HG03469 (cell line): ENCODE measurements around the gene MINDY4.
"Not testable (repeated sequence)": the region's sequence is repeated elsewhere in the genome, so short reads cannot be mapped to it uniquely, and the experiment has no call there.

ENCODE experiments used
- ATAC-seq: cut with Tn5 transposase; IDR thresholded peaks from one replicate; pipeline ENCODE4 v1.9.1; 2021; ENCODE audit warnings: mild to moderate bottlenecking, moderate library complexity, moderate number of reproducible peaks; ENCODE audit not compliant: unreplicated experiment

The MINDY4 gene

DNA sequence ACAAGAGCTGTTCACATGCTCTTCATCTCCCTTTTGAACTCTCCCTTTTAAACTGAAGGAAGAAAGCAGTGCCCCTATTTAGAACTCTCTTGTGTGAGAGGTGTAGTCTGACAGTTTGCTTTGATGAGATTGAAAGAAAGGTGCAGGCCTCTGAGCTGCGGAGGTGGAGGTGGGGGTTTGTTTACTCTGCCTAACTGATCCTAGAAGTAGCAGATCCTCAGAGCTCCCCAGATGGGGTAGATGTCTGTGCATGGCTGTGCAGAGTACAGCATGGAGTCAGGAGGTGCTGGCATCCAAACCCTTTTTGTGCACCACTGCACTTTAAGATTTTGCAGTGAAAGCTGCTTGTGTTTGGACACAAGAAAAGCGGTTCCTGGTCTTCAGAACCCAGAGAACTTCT lies 58.3 kb downstream of the MINDY4 start:
- no peak for ATAC-seq

DNA sequence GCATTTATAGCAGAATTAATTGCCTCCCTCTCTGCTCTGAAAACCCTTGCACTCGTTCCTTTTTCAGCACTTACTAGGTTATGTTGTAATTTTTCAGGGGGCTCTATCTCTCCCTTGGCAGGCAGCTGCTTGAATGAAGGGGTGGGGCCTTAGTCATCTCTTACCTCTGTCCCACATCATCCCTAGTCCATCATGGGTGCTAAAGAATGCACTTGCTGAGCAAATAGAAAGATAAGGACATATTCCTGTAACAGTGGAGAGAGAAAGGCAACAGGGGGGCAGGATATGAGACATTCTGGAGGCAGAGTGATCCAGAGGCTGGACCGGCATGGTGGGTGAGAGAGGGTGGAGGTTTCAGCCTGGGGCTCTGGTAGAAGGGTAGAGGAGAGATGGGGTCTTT lies 60.0 kb downstream of the MINDY4 start:
- ATAC-seq: no peak

DNA sequence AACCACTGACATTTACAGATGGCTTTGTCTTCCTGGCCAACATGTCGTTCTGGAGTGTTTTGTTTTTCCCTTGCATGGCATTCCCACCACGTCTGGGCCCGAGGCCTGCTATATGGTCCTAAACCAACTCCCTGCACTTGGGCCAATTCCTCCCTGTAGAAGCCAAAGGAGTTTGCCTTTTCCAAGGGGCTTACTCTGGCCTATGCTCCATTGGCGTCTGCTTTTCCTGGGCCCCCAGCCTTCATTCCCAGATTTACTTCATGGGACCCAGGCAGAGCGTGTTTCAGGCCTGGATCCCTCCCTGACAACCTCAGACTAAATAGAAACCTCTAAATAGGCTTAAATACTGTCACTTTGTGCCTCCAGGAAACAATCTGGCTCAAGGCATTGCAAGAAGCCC lies 60.7 kb downstream of the MINDY4 start:
- no peak for ATAC-seq

DNA sequence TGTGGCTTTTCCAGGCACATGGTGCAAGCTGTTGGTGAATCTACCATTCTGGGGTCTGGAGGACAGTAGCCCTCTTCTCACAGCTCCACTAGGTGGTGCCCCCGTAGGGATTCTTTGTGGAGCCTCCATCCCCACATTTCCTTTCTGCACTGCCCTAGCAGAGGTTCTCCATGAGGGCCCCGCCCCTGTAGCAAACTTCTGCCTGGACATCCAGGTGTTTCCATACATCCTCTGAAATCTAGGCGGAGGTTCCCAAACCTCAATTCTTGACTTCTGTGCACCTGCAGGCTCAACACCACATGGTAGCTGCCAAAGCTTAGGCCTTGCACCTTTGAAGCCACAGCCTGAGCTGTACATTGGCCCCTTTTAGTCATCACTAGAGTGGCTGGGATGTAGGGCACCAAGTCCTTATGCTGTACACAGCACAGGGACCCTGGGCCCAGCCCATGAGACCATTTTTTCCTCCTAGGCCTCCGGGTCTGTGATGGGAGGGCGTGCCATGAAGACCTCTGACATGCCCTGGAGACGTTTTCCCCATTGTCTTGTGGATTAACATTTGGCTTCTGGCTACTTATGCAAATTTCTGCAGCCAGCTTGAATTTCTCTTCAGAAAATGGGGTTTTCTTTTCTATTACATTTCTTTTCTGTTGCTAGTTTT lies 62.9 kb downstream of the MINDY4 start:
- not testable (repeated sequence) for ATAC-seq

DNA sequence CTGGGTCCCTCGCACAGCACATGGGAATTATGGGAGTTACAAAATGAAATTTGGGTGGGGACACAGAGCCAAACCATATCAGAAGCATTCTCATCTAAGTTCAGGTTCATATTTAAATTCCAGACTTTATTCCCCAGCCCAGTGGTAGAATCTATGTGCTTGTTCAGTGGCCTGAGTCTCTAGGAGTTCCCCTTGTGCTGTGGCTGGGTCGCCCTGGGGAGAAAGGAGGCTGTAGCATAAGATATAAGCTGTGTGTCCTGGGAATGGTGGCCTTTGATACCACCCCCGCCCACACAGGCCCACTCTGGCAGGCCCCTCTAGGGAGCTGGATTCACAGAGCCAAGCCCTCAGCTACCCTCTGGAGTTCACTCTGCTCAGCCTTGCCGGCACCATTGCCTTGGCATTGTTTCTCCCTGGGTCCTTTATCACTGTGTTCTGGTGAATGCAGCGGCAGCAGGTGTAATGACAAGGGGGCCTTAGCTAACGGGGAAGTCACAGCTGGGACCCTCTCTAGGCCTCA lies 64.2 kb downstream of the MINDY4 start:
- no peak for ATAC-seq

DNA sequence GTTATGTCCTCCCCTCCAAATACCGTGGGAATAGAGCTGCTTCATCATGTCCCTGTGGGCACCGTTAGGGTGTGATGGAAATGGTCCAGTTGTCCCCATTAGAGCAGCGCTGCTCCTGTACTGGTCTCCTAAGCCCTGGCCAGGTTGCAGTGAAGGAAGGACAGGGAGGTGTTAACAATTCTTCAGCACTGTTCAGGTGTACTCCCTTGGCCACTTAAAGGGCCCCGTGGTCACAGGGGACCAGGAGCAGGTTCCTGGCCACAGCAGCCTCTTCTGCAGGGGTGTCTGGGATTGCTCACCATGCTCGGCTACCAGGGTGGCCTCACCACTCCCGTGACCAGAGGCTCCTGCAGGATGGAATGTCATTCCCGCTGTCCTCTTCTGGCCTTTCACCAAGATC lies 65.8 kb downstream of the MINDY4 start:
- ATAC-seq: no peak

DNA sequence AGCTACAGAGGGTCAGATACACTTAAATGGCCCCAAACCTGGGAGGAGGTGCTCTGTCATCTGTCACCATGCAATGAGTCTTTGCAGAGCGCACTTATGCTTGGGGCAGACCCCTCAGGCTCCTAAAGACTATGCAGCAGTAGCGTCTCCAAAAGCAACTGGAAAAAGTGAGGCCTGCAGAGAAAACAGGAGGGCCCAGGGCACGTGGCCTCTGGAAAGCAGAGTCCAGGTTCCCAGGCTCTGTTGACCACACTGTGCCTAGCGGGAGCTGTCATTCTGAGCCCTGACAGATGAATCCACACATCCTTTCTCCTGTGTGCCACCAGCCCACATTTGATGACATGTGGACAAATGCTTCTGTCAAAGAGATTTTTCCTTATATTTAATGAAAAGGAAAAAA lies 66.4 kb downstream of the MINDY4 start:
- no peak for ATAC-seq

DNA sequence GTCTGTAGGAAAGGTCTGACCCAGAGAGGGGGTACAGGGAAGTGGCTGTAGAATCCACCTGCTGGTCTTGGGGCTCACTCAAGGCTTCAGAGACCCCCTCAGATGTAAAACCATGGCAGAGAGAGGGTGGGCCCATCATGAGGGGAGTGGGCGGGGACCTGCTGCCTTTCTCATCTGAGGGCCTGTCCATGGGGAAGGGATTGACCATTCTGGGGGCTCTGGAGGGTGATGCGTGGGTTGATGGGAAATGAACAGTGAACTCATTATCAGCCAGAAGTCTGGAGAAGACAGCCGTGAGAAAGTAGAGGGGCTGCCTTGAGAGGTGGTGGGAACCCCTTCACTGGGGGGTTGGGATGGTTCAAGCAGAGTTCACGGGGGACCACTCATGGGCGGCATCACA lies 66.8 kb downstream of the MINDY4 start:
- no peak for ATAC-seq

DNA sequence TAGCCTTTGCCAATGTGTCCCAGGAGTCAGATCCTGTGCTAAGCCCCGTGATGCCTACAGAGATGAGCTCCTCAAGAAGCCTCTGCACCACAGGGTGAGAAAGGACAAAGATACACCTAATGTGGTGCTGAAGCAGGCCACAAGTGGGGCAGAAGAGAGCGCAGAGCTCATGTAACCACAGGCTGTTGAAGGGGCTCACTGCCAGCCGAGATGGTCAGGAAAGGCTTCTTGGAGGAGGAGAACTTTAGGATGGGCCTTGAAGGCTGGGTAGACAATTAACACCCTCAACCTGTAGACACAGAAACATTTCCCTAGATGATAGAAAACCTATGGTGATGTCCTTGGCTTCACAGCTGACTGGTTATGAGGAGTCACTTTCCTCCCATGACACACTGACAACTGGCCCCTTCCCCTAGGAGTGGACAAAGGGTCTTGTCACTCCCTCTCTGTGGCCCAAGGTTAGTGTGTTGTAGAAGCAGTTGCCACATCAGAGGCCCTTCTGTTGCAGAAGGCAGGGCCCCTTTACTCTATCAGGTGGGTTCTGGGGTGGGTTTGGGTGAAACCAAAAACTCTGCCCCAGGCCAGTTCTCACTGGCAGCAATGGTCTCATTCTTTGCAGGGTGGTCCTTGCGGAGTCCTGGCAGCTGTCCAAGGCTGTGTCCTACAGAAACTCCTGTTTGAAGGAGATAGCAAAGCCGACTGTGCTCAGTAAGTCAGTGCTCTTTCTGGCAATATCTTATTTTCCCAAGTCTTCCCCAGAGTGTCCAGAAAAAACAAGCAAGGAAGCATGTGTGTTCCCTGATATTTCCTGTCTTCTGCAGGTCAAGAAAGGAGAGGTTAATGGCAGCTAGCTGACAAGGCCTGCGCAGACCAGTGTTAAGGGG lies 69.2 kb downstream of the MINDY4 start:
- no peak for ATAC-seq

DNA sequence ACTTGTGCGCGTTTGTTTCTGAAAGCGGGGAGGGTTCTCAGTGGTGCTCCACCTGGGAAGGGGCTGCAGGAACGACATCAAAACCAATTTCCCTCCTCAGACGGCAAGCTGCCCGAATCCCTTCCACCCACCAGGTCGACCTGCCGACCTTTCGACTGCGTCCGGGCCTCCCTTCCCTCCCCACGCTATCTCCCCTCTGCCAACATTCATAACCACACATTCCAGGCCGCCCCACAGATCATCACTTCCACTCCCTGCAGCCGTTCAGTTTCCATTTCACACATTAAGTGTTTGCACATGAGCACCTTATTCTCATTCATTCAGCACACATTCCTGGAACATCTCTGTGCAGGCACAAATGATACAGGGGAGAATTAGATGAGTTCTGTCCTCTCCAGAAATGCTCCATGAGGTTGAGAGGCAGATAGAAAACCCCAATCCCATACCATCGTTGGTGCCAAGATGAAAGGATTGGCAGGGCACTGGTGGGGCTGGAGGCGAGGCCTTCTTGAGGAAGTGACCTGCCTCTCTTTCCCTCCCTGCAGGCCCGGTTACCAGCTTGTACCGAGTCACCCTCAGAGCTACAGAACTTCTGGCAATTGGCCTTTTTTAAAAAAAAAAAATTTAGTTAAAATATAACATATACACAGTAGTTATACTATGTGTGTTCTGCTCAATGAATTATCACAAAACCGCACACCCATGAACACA lies 70.0 kb downstream of the MINDY4 start:
- no peak for ATAC-seq

DNA sequence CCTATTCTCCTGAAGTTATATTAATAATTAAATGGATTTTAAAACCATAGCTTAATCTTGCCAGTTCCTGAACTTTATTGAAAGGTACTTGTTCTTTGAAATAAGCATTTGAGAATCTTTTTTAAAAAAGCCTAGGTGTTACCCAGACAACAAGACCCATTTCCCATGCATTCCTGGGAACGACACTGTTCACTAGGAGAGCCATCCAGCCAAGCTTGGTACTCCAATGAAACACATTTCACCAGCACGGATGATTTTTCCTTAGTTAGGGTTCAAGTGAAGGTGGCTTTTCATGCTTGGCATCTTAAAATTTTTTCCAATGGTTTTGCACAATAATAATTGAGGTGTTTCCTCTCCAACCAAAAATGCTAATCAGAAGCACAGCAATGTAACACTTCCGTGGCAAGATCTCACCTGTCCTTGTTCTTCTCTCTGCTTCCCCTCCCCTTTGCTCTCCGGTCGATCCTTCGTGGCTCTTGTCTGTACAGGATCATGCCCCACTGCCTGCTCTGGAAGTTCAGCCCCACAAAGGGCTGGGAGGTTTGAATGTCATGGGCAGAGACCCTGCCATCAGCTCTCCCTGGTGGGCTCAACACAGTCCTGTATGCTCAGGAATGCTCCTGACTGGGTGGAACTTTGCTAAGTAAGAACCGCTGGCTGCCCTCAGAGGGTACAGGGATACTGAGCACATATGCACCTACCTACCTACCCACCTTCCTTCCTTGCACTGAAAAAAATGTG lies 70.8 kb downstream of the MINDY4 start:
- no peak for ATAC-seq

DNA sequence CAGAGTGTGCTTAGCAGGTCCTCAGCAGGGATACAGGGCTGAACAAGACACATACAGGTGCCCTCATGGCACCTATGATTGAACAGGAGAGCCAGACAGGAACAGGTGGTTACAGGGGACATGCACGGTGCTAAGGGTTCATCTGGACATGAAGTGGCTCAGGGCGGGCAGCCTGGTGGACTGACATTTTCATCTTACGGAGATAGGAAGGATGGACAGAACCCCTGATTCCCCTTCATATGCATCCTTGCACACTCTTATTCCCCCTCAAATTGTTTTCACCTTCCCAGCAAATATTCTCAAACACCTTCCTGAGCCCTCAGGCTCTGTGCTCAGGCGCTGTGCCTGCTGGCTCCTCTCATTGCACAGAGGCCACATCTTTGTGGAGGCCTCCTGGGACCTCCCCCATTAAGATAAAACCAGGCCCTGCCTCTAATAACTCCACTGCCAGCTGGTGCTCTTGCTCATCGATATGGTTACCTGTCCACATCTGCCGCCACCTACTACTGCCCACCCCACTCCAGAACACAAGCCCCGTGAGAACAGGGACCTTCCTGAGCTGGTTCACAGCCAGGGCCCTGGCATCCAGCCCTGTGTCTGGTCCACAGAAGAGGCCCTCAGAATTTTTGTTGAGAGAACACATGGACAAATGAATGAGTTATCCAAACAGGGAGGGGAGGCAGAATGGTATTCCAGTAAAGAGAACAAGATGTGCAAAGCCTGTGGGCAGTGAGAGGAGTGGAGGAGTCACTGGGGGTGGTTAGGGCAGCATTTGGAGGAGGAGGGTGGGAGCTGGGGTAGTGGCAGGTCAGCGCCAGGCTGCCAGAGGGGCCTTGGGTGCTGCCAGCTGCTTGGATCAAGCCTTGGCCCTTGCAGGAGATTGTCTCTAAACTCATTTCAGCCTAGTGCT lies 71.6 kb downstream of the MINDY4 start:
- ATAC-seq: no peak

DNA sequence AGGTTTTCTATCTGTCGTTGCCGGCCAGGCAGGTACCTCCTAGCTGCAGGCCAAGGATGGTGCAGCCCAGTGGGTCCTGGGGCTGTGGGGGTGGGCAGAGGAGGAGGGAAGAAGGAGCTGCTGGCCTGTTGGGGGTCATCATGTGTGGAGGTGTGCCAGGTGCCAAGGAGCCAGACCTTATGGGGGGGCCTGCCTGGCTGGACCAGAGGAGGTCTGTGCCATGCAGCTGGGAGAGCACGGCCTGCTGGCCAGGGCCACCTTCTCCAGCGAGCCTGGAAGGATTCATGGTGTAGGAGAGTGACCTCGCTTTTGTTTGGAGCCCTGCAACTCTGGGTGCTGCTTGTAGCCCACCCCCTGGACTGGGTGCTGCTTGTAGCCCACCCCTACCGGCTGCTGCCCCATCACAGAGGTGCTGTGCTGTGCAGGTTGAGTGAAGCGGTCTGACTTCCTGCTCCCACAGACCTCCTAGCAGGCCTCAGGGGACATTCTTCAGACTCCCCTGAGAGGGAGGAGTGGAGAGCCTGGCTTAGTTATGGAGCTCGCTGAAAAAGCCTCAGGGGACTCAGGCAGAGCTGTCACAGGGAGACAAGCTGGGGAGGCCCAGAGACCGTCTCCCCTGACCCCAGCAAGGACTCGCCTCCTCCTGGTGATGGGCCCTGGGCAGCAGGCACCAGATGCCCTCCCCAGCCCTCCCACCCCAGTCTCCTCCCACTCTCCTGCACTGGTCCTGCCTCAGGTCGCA lies 72.7 kb downstream of the MINDY4 start:
- no peak for ATAC-seq

DNA sequence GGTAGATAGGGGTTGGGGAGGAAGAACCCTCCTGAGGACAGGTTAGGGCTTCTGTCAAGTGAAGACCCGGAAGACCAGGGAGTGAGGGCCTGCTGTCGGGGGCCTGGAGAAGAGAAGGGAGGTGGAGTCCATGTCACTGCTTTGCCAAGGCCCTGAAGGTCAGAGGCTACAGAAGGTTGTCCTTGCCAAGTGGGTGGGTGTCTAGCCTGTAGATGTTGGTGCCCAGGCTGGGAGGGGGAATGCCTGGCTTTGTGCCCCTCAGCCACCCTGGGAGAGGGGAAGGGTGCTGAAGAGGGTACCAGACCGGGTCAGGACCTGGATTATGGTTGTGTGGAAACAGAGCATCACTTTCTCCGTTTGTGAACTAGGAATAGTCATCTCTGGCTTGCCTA lies 73.3 kb downstream of the MINDY4 start:
- ATAC-seq: no peak

DNA sequence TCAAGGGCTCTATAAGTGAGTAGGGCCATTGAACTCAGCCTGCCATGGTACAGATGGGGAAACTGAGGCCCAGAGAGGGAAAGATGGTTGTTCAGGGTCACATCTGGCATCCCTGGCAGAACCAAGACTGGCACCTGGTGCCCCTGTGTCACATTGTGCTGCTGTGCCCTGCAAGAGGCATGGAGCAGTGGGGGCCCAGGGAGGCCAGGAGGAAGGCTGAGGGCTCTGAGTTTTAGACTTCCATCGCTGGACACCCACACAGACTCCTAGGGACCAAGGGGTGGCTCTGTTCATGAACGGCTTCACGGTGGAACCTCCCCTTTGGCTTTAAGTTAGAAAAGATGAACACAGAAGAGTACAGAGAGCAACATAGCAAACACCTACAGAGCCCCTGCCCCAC lies 73.7 kb downstream of the MINDY4 start:
- ATAC-seq: no peak

DNA sequence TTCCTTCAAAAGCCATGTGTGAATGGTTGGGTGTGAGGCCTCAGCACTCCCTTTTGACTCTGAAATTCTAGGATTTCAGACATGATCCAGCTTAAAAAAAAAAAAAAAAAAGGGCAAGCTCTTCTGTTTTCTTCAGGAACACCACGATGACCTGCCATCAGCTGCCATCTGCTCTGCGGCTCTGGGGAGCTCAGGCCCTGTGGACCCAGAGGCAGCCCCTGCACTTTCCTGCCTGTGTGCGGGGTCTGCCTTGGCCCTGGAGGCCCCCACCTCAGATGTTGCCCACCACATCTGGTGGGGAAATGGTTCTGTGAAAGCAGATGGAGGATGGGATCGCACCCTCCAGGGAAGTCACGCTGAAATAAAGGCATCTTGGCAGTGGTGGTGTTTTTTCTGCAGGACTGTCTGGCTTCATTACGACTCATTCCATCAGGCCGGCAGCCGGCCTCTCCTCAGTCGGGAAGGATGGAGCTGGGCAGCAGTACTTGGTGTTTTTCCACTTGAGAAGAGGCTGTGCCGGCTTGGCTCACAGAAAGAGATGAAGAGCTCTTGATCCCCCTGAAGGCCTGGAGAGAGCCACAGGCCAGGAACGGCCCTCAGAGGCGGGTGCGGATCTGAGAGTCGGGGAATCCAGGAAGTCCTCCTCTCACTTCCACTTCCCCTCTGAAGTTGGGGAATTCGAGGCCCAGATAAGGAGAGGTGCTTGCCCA lies 74.4 kb downstream of the MINDY4 start:
- no peak for ATAC-seq

DNA sequence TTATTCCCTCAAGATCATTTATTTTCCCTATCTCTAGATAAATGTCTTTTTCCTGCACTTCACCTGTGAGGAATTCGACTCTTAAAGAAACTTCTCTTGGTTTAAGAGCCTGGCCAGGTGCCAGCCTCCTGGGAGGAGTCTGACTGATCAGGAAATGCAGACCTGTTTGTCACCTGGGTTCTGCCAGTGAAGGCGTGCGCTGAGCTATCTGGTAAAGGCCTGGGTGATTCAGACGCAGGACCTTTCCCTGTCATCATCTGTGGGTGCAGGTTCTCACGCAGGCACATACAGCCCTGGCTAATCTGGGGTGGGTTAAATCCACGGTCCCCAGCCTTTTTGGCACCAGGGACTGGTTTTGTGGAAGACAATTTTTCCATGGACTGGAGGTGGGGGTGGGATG lies 75.2 kb downstream of the MINDY4 start:
- ATAC-seq: no peak

DNA sequence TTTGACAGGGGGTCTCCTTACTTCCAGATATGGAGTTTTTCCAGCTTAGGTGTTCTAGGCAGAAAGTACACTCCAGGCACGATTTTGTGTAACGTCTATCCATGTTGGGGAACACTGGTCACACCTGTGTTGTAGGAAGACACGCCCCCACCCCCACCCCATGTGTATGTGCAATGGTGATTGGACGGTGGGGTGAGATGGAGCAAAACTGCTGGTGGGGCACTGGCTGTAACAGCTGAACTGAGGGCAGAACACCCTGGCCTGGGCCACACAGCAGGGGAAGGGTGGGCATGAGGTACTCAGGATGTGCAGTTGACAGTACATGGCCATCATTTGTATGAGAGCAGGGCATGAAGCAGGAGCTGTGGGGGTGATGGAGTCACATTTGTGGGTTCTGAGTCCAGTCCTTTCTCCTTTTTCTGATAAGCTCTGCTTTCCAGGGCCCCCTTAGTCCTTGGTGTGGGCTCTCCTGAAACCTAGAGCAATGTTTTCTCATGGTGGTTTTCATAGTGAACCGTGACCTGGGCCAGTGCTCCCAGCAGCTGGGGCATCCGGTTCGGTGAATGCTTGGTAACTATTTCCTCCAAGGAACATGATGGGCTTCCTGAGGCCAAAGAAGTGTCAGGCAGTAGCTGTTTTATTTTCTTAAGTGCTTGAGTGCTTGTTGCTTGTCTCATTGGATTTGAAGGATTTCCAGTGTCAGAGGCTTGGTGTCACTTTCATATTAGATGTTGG lies 77.1 kb downstream of the MINDY4 start:
- ATAC-seq: no peak
